HG03108 (cell line): Measurements from ENCODE around the gene ZNRF3.

ENCODE experiments used
- ATAC-seq: cut with Tn5 transposase; IDR thresholded peaks from one replicate; pipeline ENCODE4 v1.9.1; 2021; ENCODE audit warnings: moderate library complexity; ENCODE audit not compliant: unreplicated experiment

Gene ZNRF3

DNA sequence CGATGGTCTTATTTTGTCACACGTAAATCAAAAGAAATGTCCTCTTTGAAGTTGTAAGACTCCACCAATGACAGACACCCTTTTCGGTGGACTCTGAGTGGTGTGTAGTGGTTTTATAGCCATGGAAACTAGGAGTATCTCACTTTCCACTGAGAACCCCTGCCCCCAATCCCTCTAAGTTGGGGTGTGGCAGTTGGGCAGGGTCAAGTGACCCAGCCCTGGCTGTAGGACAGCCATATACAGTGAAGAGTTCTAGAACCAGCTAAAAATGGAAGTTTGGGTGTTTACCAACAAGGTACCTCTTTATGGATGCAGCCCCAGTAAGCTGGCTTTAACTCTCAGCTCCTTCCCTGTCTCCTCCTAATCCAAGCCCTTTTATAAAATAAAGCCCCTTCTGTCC, 173.1 kb downstream of the ZNRF3 start:
- no peak for ATAC-seq

DNA sequence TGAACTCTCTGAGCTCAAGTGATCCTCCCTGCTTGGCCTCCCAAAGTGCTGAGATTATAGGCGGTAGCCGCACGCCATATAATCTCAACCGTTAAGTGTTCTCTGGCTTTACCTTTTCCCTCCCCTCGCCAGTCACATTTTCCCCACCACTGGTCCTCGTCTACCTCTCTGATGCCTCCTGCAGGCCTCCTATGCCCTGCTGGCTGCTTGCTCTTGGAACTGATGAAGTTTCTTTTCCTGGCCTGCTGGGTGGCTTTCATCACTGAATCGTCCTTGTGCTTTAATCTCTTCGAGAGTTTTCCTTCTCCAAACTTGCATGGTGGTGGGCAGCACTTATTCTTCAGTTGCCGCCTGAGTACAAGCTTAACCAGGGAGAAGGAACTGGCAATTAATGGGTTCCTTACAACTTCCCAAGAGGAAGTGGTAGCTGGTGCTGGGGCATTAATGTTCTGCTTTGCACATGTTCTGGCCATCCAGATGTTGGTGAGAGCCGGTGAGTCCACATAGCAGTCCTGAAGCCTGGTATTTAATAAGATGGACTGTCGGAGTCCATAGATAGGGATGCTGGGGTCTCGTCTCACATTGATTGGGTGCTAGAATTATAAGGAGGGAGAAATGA, 177.0 kb downstream of the ZNRF3 start:
- ATAC-seq, result no peak

DNA sequence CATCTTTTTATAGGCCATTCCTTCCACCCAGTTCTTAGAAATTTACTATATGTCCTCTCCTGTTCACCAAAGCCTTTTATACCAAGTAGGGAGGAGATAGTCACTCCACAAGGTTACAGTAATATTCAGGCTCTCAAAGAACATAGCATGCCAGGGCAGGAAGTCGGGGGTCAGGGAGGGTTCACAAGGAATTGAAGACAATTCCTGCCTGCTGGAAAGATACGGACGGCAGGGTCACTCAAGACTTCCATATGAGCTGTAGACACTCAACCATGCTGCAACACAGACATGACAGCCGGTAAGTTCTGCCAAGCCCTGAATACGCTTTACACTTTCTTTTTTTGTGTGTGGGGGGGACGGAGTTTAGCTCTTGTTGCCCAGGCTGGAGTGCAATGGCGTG, 177.6 kb downstream of the ZNRF3 start:
- no peak for ATAC-seq

DNA sequence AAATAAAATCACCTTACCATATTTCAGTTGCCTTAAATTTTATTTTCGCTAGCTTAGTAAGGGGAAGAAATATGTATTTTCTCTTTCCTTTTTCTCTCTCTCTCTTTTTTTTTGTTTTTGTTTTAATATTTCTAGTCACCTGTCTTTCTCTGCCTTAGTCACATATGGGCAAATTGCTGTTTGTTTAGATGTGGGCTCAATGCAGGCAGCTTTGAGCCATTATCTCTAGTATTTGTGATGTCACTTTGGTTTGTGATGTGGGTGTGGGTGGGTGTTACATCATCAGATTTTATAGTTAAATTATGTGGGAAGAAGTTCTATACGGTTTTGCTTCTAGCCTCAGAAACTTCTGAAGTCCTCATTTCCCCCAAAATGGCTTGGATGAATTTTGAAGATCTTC, 178.4 kb downstream of the ZNRF3 start, which contains the start of gene C22orf31:
TSS of gene C22orf31 (minus strand) at position 59 of the 400 bp plus-strand sequence. CDS start at position 20, 39 bp downstream.
- no peak for ATAC-seq

DNA sequence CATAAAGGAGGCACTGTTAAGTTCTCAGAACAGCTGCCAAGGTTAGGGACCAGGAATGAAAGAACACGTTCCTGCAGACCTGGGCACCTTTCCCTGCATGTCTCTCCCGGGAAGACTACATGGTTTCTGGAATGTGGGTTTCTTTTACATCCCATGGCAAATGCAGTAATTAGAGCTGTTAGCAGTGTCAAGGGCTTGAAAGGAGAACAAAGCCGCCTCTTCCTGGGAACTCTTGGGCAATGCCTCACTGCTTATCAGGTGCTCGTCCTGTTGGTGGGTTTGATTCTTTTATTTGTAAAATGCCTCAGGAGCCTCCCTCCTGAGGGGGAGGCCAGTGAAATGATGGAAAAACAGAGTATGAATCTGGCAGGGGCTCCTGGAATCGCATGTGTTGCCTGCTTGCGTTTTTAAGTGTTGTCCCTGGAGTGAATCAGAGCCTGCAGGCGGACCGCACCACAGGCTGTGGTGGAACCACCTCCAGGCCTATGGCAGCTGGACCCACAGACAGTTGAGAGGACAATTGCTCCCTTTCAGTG, 179.0 kb downstream of the ZNRF3 start:
- ATAC-seq, result no peak

DNA sequence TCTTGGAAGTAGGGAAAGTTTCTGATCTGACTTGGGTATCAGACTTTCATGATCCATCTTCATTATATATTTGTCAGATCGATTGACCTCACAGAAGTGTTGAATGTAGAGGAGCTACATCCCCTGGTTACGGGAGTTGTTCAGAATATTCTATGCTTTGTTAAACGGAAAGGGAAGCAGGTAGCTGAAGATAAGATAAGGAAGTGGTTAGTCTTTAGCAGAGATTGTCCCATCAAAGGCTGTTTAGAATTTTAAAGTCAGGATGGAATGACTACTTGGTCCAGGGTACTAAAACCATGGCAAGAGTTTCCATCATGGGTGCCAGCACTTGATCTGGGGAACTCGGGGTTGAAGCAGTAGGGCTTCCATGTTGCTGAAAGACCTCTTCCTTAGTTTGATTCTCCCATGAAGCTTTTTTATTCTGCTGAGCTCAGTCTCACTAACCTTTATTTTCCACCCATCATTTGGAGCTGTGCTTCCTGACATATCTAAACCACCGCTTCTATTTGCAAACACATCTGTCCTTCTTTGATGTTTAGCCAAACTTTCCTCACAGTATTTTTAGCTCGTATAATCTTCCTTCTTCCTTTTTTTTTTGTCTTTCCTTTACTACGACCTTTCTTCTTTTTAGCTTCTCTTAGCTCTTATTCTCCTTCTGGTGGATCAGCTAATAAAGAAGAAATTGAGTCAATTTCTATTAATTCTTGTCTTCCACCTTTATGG, 182.3 kb downstream of the ZNRF3 start:
- ATAC-seq, result no peak

DNA sequence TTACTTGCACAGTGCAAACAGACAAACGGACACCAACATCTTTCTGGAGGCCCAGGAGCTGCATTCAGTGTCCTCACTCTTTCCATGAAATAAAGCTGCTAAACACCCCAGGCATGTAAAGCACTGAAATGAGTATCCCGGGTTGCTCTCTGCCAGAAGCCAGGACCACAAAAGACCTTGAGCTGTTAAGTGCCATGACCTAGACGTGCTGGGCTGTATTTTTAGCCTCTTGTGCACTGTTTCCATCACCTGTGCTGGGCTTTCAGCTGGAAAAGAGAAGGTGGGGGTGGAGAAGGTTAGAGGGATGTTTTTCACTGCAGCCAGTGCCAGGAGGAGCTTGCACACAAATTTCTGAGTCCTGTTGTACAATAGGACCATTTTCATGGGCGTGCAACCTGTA, 186.1 kb downstream of the ZNRF3 start:
- ATAC-seq, result no peak

DNA sequence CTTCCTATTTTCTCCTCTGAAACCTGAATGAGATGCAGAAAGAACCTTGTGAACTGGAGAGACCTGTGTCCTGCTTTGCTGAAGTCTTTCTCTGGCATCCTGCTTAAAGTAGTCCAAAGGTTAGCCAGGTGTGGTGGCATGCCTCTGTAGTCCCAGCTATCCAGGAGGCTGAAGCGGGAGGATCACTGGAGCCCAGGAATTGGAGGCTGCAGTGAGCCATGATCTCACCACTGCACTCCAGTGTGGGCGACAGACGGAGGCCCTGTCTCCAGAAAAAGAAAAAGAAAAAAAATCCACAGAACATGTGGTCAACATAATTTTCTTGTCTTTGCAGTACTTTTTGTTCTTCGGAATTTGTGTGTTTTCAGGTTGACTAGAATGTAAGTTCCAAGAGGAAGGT, 187.1 kb downstream of the ZNRF3 start:
- ATAC-seq, result no peak

DNA sequence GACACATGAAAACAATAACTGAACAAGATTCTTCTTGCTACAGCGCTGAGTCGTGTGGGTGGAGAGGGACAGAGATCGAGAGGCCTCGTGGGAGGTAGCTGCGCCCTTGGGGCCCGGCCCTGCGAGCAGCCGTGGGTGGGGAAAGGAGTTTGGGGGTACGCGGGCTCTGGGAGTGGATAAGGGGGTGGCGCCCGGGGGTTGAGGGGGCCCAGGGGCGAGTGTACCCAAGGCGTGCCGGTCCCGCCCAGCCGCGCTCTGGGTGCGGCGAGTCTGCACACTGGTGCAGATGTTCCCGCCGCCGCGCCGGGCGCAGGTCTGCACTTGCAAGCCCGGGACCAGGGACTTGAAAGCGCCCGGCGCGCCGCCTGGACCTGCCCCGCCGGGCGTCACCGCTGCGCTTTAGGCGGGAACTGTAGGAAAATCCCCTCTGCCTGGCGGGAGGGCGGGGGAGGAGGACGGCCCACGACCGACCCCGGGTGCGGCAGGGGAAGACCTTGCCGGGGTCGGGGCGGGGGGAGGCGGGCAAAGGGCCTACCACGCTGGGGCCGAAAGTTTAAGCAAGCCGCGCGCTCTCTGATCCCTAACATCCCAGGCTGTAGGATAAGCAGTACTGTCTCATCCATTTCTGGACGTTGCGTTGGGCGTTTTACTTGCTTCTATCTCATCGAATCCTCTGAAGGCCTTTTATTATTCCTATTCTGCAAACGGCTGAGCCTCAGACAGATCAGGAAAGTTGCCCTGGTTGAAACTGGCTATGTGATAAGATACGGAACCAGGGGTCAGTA, 188.1 kb downstream of the ZNRF3 start:
- ATAC-seq, result no peak

DNA sequence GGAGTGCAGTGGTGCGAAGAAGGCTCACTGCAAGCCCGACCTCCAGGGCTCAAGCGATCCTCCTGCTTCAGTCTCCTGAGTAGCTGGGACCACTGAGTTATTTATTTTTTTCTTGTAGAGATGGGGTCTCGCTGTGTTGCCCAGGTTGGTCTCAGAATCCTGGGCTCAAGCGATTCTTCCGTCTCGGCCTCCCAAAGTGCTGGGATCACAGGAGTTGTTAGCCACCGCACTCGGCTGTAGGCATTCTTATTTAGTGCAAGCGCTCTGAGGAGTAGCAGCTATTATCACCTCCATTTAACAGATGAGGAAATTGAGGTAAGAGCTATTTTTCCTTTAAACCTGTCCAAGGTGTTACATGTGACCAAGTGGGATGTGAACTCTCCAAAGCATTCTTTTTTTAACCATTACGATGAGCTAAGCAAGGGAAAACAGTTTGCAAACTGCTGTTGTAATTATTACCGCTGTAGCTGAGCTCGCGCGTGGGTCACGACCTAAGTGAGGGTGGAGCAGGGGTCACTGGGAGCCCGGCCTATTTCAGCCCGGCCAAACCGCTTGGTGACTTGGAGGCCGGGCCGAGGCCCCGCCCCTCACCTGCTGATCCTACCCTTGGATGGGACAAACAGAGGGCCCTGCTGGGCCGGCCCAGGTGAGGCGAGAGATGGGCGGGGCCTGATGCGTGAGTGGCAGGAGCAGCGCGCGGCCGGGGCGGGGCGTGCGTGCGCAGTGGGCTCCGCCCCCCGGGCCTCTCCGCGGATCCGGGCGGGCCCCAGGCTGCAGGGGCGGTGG, 189.0 kb downstream of the ZNRF3 start:
- ATAC-seq, result peak; percentile 90

DNA sequence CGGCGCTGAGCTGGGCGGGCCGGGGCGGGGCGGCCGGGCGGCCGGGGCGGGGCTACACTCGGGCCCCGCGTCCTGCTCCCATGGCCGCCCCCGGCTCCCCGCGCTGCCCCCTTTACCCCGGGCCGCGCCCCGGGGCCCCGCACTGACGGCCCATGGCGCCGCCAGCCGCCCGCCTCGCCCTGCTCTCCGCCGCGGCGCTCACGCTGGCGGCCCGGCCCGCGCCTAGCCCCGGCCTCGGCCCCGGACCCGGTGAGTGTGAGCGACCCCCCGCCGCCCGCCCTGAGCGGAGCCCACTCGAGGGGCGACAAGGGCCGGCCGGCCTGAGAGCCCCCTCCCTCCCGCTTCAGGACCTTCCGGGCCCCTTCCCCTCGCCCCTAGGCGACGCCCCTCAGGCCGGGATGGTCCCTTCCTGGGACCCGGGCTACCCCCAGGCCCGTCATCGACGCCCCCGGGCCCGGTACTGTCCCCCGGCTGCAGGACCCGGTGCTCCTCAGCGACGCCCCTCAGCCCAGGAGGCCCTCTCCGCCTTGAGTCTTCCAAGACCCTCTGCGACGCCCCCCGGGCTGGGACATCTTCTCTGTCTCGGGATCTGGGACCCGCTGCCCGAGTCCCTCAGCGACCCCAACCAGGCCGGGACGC, 189.7 kb downstream of the ZNRF3 start, which contains the start of gene KREMEN1:
TSS of gene KREMEN1 (plus strand) at position 57 of the 639 bp plus-strand sequence. CDS start at position 153, 96 bp downstream.
- ATAC-seq, result peak; percentile 16

DNA sequence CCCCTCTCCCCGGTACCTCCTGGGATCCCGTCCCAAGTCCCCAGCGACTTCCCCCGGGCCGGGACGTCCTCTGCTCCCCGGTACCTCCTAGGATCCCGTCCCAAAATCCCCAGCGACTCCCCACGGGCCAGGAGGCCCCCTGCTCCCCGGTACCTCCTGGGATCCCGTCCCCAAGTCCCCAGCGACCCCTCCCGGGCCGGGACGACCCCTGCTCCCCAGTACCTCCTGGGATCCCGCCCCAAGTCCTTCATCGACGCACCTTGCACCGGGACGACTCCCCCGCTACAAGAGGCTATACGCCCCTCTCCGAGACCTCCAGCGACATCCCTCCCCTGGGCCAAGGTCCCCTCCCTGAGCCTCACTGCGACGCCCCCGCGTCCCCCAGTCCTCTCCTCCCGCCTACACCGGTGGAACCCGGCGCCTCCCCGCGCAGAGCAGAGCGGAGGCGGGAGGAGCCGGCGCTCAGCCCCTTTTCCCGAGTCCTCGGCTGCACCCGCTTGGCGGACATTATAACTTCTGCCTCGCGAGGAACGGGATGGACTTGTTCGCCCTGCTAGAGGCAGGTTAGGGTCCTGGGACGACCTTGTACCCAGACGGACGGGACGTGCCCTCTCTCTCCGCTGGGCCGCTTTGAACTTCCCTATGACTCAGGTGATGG, 190.4 kb downstream of the ZNRF3 start:
- ATAC-seq, result no peak

DNA sequence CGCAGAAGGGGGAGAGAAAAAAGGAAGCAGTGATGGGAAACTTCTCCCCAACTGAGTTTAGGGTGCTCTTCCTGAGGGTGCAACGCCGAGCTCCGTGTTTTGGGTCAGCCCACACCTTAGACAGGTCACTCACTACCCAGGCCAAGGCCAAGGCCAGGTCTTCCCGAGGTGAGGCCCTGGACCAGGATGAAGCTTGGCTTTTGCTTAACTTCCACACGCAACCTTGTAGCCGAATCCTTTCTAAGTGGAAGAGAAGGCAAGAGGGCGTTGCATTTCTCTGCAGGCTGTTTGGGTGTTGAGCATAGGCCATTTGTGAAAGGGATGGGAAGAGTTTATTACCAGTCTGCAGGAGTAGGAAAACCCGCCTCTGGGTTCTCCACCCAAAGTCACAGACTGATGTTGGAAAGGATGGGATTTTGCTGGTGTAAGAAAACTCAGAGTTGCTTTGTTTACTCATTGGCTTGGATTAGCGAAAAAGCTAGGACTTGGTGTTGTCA, 191.0 kb downstream of the ZNRF3 start:
- ATAC-seq, result no peak

DNA sequence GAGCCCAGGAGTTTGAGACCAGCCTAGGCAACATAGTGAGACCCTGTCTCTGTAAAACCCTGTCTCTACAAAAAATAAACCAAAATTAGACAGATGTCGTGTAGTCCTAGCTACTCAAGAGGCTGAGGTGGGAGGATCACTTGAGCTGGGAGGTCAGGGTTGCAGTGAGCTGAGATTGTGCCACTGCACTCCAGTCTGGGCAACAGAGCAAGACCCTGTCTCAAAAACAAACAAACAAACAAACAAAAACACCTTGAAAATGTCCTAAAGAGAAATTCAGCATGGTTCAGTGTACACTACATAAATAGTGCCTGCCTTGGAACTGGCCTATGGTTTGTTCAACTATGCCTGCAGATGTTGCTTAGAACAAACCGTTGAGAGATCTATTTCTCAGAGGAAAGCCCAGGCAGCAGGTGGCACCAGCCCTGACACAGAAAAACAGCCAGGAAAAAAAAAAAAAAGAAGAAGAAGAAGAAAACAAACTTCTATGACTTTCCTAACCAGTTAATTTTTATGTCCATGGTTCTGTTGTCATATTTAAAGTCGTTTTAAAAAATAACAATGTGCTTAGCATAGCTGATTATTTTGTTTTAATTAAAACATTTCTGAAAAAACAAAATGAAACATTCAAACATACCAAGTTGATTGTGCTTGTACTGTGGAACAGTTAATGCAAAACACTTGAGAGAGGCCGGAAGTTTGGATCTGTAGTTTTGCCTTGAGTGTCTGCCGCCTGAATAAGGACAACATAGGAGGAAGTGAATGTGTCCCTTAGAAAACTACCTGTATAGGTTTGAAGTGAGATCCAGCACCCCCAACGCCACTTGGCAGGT, 194.9 kb downstream of the ZNRF3 start:
- ATAC-seq, result no peak

DNA sequence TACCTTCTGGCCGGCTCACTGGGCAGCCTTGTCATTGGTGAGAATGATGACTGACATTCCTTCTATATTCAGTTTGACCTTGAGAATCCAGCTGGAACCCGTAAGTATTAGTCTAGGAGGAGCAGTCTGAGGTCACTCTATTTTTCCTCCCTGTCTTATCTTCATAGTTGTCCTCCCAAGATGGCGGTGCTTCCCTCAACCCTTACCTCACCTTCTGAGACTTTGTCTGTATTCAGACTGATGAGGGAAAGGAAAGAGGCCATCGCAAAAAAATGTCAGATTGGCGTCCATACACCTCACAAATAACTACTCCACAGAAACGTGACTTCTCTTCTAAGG, 195.5 kb downstream of the ZNRF3 start:
- ATAC-seq, result no peak

DNA sequence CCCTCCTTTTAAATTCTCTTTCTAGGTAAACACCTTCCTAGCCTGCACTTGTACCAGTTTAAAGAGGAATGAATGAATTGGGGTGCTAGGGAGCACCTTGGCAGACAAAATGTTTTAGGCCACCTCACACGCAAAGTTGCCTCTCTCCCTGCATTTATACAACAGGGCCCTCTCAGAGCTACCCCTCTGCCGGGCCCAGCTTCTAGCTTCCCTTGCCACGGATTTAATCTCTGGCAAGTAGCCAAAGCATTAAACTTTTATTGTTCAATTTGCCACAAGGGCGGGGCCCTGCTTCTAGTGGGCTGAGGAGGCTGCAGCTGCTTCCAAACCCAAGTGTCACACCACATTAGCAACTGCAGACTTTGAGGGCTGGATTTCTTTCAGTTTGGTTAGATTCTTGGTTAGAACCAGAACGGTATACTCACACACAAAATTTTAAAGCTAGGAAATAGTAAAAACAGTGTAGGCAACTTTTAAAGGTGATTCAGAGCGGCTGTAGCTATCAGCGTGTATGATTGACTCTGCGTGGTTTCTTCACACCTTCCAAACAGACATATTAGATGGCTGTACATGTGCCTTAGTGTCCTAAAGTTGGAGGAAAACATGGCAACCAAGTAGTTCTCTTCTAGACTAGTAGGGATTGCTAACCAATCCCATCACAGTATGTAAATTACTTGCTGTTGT, 196.0 kb downstream of the ZNRF3 start:
- ATAC-seq, result no peak

DNA sequence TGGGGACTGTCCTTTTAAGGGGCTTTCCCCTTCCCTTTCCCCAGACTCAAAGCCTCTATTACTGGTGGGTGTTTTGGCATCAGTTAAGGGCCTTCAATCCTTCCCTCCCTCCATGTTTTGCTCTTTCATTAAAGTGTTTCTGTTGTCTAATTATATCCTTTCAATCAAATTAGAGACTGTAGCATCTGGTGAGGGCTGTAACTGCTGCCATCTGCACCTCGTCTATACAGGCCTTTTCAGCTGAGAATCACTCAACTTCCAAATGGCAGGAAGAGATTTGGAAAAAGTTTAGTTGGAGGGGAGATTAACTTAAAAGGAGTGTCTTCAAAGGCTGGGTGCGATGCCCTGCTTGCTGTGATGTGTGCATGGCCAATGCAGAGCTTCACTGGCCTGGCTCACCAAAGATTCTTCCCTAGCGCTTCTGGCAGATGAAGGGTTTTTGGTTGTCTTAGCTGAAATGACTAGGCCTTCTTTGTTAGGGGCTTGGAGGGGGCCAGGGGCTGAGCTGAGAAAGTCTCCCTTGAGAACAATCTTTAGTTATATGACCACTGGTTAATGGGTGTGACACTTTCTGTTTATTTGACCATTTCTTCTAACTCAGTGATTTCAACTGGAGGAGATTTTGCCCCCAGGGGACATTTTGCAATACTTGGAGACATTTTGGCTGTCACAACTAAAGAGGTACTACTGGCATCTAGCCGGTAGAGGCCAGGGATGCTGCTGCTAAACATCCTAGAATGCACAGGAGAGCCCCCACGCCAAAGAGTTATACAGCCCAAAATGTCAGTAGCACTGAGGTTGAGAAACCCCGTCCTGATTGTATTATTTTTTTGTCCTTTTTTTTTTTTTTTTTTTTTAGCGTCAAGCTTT, 197.0 kb downstream of the ZNRF3 start:
- no peak for ATAC-seq
